Esophagus squamous epithelium (tissue), 4 donors: ENCODE measurements around the gene SLC38A11.

ENCODE experiments used
- POLR2A ChIP-seq, 4 donors: fragments of 450-650 bp; IDR thresholded peaks; one replicate each; pipeline ENCODE4 v1.6.1; 2017; ENCODE audit warnings: antibody characterized with exemption in 4 of 4, mild to moderate bottlenecking in 4 of 4, moderate library complexity in 3 of 4
- TF ChIP-seq, protein P1 (sequence below), 6 experiments: fragments of 450-650 bp in 4 of 6; fragments of 200-600 bp in 2 of 6; sonication (generic) in 2 of 6; IDR thresholded peaks; one replicate each; pipeline ENCODE4 v1.5.1; 2016 to 2019; ENCODE audit warnings: antibody characterized with exemption in 6 of 6, mild to moderate bottlenecking in 4 of 6, moderate library complexity in 4 of 6

DNA sequence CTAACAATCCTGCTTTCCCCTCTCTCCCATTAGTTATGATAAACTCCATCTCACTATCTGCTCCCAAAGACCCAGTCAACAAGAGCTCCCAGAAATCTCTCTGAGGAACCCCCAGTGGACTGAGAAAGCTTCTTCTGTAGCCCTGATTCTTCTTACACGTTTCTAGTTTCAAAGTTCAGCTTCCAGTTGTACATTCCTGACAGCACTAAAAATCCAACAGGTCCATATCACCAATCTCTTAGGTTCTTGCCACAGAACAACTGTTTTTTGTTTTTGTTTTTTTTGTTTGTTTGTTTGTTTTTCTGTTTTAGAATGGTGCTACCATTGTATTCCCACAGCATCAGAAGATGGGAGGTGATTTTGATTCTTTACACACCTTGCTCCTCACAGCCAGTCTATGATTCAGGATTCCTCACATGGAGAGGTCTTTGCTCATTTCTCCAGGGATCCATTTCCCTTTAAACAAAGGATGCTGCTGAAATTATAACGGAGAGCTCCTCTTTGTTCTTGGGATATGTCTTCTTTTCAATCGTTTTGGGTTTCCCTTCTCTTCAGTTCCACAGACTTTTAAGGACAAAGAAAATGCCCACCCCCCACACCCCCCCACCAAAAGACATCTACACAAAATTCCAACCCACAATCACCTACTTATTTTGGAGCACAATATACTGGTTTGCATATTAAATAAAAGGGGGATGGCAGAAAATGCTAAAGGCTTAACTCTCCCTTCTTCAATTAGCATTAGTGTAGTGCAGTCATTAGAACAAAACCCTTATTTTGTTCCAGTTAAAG lies 57.7 kb downstream of the SLC38A11 start:
- TF ChIP-seq, protein P1, sequence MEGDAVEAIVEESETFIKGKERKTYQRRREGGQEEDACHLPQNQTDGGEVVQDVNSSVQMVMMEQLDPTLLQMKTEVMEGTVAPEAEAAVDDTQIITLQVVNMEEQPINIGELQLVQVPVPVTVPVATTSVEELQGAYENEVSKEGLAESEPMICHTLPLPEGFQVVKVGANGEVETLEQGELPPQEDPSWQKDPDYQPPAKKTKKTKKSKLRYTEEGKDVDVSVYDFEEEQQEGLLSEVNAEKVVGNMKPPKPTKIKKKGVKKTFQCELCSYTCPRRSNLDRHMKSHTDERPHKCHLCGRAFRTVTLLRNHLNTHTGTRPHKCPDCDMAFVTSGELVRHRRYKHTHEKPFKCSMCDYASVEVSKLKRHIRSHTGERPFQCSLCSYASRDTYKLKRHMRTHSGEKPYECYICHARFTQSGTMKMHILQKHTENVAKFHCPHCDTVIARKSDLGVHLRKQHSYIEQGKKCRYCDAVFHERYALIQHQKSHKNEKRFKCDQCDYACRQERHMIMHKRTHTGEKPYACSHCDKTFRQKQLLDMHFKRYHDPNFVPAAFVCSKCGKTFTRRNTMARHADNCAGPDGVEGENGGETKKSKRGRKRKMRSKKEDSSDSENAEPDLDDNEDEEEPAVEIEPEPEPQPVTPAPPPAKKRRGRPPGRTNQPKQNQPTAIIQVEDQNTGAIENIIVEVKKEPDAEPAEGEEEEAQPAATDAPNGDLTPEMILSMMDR (IDR thresholded peaks at IDR 0.05), result no peak
- no peak for TF ChIP-seq POLR2A (IDR thresholded peaks at IDR 0.05)
